Activated T-helper 1 cell treated with Interleukin-2 at 50 U/mL for 16 hours (primary cell): ENCODE results near the gene AKAP9.
"Not testable (repeated sequence)": the region's sequence is repeated elsewhere in the genome, so short reads cannot be mapped to it uniquely, and the experiment has no call there.

Experiments used
- DNase-seq: peaks from one replicate; pipeline ENCODE4 v3.0.0-alpha.2; 2020; ENCODE audit warnings: low read depth

AKAP9 gene

DNA sequence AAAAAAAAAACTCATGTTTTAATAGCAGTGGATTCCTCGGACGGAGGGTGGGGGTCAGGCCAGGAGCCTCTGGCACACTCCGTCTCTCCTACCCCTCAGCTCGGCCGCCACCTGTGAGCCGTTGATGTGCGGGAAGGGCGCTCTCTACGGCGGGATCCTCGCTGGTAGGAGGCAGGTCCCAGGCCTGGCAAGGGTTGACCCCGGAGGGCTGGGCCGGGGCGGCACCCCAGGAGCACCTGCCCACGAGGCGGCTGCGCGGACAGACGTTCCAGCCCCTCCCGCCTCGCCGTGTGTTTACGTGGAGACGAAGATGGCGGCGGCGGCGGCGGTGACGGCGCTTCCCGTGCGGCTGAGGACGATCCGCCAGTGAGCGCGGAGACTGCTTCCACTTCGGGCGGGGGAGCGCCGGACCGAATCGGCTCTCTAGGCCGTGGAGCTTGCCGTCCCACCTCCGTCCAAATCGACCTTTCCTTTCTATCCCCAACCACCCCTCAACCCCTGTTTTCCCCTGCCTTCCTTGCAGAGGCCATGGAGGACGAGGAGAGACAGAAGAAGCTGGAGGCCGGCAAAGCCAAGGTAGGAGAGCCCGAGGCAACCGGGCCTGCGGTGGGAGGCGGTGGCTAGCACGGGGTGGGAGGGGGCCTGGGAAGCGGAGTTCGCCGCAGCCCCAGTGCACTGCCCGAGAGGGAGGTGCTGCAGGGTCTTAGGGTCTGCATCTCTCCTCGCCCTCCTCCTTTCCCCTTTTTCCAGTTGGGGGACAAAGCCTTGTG is at the start of gene AKAP9:
Gene AKAP9 (plus strand): TSS at position 291 of the 770 bp plus-strand sequence. CDS start 238 bp downstream, at position 529.
- peak; percentile 81 for DNase-seq

DNA sequence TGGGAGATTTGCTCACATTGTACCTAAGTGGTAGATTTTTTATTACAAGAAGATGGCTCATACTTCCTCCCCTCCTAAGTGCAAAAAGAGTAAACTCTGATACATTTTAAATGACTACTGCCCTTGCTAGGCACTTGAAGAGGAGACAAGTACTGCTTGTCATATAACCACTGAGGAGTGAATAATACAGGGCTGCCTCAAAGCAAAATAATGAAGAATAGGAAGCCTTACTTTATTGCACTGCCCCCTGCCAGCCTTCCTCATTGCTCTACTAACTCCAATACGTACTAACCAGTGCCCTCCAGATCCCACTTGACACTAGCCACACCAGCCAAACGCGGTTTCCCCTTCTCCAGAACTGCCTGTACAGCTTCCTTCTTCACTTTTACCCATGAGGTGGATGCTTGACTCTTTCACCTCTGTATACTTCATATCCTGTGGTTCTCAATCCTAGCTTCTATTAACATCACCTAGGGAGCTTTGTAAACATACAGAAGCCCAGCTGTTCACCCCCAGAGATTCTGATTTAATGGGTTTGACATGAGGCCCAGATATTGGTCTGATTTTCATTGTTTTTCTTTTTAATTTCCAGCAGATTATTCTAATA is 48.5 kb upstream of the AKAP9 start:
- DNase-seq, result no peak

DNA sequence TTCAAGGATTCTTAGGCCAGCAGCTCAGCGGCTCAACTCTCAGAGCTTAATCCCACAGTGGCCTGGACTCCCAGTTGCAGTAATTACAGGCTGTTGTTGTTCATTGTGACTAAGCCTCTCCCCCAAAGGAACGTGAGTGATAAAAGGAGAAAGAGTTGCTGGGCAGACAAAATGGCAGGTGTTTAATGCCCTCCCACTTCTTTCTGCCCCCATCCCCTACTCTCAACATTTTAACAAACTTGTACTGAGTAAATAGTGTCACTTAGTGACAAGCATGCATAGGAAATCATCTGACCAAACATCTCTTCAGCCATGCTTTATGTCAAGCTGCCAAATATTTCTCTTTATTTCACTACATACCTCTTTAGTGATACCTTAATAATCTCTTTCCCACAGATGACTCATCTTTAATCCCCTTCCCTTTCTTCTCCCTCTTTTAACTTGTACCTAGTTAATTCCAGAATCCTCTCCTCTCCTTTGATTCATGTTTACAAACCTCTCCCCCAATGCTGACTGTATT is 47.8 kb upstream of the AKAP9 start:
- DNase-seq, result no peak

- not testable (repeated sequence) for DNase-seq
Observed at GRCh38 chr7:91893699-91894098, 47.0 kb upstream of the AKAP9 start.

- DNase-seq, result no peak
Observed at GRCh38 chr7:91894781-91895480, 45.7 kb upstream of the AKAP9 start.

- no peak for DNase-seq
Observed at GRCh38 chr7:91898240-91898992, 42.2 kb upstream of the AKAP9 start.

- no peak for DNase-seq
Observed at GRCh38 chr7:91899563-91899962, 41.1 kb upstream of the AKAP9 start.

DNA sequence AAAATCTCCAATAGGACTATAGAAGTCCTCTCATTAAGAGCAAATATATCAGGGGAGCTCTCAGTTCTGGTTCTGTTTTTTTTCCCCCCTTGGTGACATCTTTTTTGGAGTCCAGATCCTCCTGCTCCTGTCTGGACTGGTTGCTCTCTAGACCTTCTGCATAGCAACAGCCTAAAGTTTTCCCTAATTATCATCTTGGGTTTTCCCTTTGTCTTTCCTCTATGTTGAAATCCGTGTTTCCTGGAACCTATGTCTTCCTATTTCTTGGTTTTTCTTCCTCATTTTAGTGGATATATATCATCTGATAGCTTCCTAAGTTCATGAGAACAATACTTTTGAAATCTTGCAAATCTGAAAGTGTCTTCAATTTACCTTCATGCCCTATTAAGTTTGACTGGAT is 30.5 kb upstream of the AKAP9 start:
- no peak for DNase-seq

DNA sequence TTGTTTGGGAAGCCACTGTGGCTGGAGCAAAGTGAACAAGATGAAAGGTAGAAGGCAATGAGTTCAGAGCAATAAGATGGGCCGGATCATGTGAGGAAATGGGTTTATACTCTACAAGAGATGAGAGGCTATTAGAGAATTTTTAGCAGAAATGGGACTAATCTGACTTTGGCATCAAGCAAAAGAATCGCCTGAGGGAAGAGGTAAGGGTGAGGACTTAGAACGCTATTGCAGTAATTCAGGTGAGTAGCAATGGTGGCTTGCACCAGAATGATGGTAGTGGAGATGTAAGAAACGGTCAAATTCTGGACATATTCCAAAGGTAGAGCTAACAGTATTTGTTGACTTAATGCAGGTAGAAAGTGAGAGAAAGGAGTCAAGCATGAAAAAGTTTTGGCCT is 29.5 kb upstream of the AKAP9 start:
- no peak for DNase-seq

DNA sequence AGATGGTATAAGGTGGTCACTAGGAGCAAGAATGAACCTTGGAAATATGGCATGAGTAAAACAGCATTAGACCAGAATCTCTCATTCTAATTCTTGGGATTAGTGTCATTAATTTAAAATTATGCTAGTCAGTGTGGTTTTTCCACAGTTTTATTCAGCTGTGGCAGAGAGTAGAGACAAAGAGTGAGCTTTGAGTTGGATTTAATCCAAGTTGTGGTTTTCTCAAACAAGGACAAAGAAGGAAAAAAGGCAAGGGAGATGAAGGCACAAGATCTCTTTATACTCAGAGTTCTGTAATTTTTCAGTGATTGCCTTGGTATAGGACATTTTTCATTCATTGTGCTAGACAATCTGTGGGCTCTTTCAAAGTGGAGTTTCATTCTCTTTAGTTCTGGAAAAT is 28.2 kb upstream of the AKAP9 start:
- DNase-seq, result no peak

DNA sequence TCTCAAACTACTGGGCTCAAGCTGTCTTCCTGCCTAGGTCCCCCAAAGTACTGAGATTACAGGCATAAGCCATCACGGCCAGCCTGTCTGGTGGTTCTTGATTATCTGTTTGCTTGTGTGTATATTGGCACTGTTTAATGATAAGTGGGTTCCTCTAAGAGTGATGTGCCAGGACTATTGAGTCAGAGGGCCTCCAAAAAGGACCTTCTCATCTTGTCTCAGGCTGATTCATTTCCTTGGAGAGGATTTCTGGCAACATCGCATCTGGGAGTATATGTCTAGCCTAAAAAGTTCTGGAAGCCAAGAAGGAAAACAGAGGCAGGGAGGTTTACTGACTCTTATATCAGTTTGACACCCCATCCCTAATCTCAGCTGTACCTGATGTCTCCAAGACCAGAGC is 27.1 kb upstream of the AKAP9 start:
- no peak for DNase-seq

- no peak for DNase-seq
Observed at GRCh38 chr7:91915401-91916050, 25.1 kb upstream of the AKAP9 start.

DNA sequence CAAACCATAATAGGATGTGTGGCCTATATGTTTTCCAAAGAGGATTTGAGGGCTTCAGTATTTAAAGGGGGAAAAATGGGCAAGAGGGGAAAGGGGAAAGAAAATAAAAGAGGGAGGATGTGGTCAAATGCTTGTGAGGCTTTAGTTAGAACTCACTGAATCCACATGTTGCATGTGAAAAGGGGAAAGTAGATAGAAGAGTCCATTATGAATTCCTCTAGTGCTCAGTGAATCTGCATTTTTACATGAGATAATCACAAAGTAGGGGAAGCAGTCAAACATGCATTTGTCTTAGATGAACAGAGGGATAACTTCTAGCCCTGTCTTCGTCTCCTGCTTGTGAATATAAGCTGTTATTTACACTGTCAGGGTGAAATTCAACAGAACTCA is 24.6 kb upstream of the AKAP9 start:
- DNase-seq, result no peak

- DNase-seq, result no peak
Observed at GRCh38 chr7:91918356-91918755, 22.3 kb upstream of the AKAP9 start.

DNA sequence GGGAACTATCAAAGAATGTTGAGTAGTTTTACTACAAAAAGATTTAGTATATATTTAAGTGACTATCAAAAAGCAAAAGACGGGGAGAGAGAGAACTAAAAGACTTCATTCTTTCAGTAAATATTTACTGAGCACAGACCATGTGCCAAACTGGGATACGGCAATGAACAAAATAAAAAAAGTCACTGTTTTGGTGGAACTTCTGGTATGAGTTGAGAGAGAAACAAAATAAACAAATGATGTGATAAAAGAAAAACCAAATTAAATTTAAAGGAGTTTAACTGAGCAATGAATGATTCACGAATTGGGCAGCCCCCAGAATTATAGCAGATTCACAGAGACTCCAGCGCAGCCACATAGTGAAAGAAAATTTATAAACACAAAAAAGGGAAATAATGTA is 17.8 kb upstream of the AKAP9 start:
- DNase-seq, result no peak

DNA sequence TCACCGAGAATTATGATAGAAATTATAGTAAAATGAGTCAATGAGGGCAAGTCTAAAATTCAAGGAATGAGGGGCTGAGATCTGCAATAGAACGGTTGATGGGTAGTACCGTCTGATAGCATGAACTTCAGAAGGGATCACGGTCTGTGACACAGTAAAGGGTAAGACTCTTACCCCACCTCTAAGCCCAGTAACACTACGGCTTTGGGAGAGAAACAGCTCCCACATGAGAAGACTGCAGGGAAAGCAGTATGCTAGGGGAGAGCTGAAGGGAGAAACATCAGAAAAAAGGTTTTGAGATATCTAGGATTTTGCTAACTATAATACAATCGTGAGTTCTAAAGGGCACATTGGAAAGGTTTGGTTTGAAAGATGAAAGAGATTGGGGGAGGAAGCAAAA is 12.8 kb upstream of the AKAP9 start:
- DNase-seq, result no peak

GRCh38 chr7:91929463-91929862 is 11.2 kb upstream of the AKAP9 start:
- DNase-seq, result no peak

DNA sequence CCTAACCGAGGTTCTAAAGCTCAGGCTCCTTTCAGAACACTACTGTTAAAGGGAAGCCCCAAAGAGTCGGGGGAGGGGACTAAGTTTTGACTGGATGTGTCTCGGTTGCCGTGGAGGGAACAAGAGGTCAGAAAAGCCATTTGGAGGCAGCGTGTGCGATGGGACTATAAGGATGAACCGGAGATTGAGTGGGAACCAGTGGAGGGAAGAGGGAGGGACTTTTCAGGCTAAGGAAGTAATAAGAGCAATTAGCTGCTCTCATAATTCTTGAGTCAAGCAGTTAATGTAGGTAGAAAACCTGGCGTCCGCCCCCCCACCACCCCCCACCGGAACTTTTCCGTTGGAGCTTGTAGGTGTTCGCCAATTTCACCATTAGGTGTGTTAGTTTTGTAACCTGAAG is 491 bp upstream of the AKAP9 start:
- no peak for DNase-seq

- DNase-seq, result peak; percentile 8
Observed at GRCh38 chr7:91941450-91941849, 788 bp downstream of the AKAP9 start.

GRCh38 chr7:91942312-91942711 is 1.6 kb downstream of the AKAP9 start:
- DNase-seq, result no peak

- DNase-seq, result not testable (repeated sequence)
Observed at GRCh38 chr7:91944970-91945369, 4.3 kb downstream of the AKAP9 start.

- no peak for DNase-seq
Observed at GRCh38 chr7:91945476-91945875, 4.8 kb downstream of the AKAP9 start.
